ENCODE results near the gene TP53TG5. TPM values are rescaled to one million over a fixed set of nuclear protein-coding genes. Genes with fewer than 3 reads are reported as not detected.

Gene TP53TG5
- total RNA-seq, 1 experiment from 2014 or later, result 0.85 TPM

DNA sequence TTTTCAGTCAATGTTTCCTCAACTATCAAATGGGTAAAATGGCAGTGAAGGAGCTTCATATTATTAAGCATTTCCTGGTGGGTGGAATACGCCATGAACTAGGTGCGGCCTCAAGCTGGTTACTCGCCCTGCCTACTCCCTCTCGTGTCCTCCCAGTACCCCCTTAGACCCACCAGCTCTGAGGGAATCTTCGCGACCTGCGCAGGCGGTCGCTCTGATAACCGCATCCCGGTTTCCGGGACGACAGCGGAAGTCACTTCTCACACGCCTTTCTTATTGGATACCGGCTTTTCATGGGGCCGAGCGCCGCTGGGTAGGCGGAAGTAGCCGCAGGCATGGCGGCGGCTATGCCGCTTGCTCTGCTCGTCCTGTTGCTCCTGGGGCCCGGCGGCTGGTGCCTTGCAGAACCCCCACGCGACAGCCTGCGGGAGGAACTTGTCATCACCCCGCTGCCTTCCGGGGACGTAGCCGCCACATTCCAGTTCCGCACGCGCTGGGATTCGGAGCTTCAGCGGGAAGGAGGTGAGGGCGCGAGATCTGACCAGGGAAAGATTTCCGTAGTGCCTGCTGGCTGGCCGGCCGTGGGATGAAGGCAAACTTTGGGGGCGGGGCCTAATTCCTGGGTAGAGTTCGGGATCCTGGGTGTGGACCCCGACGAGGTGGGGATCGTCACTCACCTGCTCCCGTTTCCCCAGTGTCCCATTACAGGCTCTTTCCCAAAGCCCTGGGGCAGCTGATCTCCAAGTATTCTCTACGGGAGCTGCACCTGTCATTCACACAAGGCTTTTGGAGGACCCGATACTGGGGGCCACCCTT is 37.9 kb upstream of the TP53TG5 start, which contains the start of gene PIGT (continued):
- TF ChIP-seq, protein P1, sequence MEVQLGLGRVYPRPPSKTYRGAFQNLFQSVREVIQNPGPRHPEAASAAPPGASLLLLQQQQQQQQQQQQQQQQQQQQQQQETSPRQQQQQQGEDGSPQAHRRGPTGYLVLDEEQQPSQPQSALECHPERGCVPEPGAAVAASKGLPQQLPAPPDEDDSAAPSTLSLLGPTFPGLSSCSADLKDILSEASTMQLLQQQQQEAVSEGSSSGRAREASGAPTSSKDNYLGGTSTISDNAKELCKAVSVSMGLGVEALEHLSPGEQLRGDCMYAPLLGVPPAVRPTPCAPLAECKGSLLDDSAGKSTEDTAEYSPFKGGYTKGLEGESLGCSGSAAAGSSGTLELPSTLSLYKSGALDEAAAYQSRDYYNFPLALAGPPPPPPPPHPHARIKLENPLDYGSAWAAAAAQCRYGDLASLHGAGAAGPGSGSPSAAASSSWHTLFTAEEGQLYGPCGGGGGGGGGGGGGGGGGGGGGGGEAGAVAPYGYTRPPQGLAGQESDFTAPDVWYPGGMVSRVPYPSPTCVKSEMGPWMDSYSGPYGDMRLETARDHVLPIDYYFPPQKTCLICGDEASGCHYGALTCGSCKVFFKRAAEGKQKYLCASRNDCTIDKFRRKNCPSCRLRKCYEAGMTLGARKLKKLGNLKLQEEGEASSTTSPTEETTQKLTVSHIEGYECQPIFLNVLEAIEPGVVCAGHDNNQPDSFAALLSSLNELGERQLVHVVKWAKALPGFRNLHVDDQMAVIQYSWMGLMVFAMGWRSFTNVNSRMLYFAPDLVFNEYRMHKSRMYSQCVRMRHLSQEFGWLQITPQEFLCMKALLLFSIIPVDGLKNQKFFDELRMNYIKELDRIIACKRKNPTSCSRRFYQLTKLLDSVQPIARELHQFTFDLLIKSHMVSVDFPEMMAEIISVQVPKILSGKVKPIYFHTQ (CRISPR knock-in tag; IDR thresholded peaks at IDR 0.05), result no peak
- TF ChIP-seq, protein P2, sequence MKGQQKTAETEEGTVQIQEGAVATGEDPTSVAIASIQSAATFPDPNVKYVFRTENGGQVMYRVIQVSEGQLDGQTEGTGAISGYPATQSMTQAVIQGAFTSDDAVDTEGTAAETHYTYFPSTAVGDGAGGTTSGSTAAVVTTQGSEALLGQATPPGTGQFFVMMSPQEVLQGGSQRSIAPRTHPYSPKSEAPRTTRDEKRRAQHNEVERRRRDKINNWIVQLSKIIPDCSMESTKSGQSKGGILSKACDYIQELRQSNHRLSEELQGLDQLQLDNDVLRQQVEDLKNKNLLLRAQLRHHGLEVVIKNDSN (CRISPR knock-in tag; IDR thresholded peaks at IDR 0.05), result peak; percentile 58; the same call in 1 of the 2 replicates
- TF ChIP-seq TEAD1 (CRISPR knock-in tag; IDR thresholded peaks at IDR 0.05) (peak; percentile 76), PRRX2 (CRISPR knock-in tag; IDR thresholded peaks at IDR 0.05) (no peak), NFE2L1 (CRISPR knock-in tag; IDR thresholded peaks at IDR 0.05) (peak; percentile 57; the same call in 1 of the 2 replicates), EMX1 (CRISPR knock-in tag; IDR thresholded peaks at IDR 0.05) (no peak), RELA (CRISPR knock-in tag; IDR thresholded peaks at IDR 0.05; ENCODE audit: borderline replicate concordance) (no peak)
- TF ChIP-seq, protein P3, sequence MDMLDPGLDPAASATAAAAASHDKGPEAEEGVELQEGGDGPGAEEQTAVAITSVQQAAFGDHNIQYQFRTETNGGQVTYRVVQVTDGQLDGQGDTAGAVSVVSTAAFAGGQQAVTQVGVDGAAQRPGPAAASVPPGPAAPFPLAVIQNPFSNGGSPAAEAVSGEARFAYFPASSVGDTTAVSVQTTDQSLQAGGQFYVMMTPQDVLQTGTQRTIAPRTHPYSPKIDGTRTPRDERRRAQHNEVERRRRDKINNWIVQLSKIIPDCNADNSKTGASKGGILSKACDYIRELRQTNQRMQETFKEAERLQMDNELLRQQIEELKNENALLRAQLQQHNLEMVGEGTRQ (CRISPR knock-in tag; IDR thresholded peaks at IDR 0.05), result 0 out of 2 replicates have a peak, but pooled peaks have one; percentile 34
- TF ChIP-seq, protein P4, sequence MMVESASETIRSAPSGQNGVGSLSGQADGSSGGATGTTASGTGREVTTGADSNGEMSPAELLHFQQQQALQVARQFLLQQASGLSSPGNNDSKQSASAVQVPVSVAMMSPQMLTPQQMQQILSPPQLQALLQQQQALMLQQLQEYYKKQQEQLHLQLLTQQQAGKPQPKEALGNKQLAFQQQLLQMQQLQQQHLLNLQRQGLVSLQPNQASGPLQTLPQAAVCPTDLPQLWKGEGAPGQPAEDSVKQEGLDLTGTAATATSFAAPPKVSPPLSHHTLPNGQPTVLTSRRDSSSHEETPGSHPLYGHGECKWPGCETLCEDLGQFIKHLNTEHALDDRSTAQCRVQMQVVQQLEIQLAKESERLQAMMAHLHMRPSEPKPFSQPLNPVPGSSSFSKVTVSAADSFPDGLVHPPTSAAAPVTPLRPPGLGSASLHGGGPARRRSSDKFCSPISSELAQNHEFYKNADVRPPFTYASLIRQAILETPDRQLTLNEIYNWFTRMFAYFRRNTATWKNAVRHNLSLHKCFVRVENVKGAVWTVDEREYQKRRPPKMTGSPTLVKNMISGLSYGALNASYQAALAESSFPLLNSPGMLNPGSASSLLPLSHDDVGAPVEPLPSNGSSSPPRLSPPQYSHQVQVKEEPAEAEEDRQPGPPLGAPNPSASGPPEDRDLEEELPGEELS (CRISPR knock-in tag; IDR thresholded peaks at IDR 0.05), result peak; percentile 44; the same call in 1 of the 2 replicates

DNA sequence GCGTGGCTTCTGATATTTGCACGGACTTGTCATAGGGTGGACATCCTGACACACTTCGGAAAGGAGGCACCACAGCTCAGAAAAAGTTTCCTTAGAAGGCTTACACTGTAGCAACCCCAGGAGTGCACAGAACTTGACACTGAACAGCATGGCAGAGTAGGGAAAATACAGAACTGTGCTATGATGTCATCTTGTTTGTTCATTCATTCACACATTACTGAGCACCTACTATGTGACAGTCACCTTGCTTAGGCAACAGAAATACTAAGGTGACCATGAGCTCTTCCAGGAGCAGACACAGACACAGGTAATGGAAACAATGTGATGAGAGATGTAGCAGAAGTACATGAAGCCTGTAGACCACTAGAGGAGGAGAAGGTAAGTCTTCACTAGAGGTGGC is 35.4 kb upstream of the TP53TG5 start:
- Mint-ChIP-seq H3K4me1 (peaks cover 10% of the 10 kb centered on the region), H3K4me3 (no peak overlapping the region), H3K9me3 (no peaks in the 10 kb centered on the region), H3K27me3 (ENCODE audit: low read depth) (no peaks in the 10 kb centered on the region), H3K27ac (no peak overlapping the region), H3K36me3 (peaks cover 12% of the 10 kb centered on the region)
- ChIA-PET POLR2A (no interaction called here), CTCF (interaction anchor here (0.9 to 1.4 kb wide), 4 partner anchors 23 to 358 kb away, joined by 3 to 7 read pairs (median 4); partner anchors contain the start of gene SYS1)
- TF ChIP-seq, protein P2 (CRISPR knock-in tag; IDR thresholded peaks at IDR 0.05), result no peak
- no peak for TF ChIP-seq FOXJ3 (CRISPR knock-in tag; IDR thresholded peaks at IDR 0.05; ENCODE audit: borderline replicate concordance)
- no peak for TF ChIP-seq NFYB (CRISPR knock-in tag; conservative IDR thresholded peaks at IDR 0.05; ENCODE audit: low read depth)
- TF ChIP-seq GABPB1 (CRISPR knock-in tag; IDR thresholded peaks at IDR 0.05), result no peak
- TF ChIP-seq SOX15 (CRISPR knock-in tag; IDR thresholded peaks at IDR 0.05), result no peak
- DNase-seq (ENCODE audit: low spot score) (no peak), ATAC-seq (no peak)

DNA sequence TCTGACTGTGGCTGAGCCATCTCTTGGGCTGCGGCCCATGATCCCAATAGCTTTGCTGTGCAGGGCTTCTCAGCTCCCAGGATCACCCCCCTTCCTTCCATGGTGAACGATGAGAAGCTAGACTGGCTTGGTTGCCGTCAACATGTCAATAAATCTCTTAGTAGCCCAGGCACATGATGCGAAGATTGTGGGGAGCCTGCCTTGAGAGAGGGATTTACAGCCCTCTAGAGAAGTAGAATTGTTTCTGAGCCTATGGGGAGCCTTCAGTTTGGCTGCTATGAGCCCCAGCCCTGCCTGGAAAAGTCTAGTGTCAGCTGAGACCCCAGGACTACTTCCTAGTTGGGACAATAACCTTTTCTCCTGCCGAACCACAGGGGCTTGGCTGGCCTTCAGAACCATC is 34.5 kb upstream of the TP53TG5 start:
- ATAC-seq (no peak), DNase-seq (ENCODE audit: low spot score) (no peak)
- H3K36me3 Mint-ChIP-seq, result peaks cover 10% of the 10 kb centered on the region
- CTCF ChIA-PET, result interaction anchor here (0.7 to 2.4 kb wide), 7 partner anchors 23 to 358 kb away, joined by 3 to 13 read pairs (median 4); partner anchors contain the start of gene SYS1
- H3K4me1 Mint-ChIP-seq, result peaks cover 15% of the 10 kb centered on the region
- TF ChIP-seq, protein P2 (CRISPR knock-in tag; IDR thresholded peaks at IDR 0.05), result no peak
- TF ChIP-seq, protein P5, sequence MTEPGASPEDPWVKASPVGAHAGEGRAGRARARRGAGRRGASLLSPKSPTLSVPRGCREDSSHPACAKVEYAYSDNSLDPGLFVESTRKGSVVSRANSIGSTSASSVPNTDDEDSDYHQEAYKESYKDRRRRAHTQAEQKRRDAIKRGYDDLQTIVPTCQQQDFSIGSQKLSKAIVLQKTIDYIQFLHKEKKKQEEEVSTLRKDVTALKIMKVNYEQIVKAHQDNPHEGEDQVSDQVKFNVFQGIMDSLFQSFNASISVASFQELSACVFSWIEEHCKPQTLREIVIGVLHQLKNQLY (CRISPR knock-in tag; IDR thresholded peaks at IDR 0.05), result no peak
- TF ChIP-seq PRRX2 (CRISPR knock-in tag; IDR thresholded peaks at IDR 0.05), result no peak
- TF ChIP-seq NFE2L1 (CRISPR knock-in tag; IDR thresholded peaks at IDR 0.05), result no peak
- TF ChIP-seq, protein P6, sequence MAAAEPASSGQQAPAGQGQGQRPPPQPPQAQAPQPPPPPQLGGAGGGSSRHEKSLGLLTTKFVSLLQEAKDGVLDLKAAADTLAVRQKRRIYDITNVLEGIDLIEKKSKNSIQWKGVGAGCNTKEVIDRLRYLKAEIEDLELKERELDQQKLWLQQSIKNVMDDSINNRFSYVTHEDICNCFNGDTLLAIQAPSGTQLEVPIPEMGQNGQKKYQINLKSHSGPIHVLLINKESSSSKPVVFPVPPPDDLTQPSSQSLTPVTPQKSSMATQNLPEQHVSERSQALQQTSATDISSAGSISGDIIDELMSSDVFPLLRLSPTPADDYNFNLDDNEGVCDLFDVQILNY (CRISPR knock-in tag; IDR thresholded peaks at IDR 0.05), result no peak
- TF ChIP-seq GRHL2 (CRISPR knock-in tag; IDR thresholded peaks at IDR 0.05; ENCODE audit: insufficient replicate concordance, severe bottlenecking), result no peak
- no peak for TF ChIP-seq GABPB1 (CRISPR knock-in tag; IDR thresholded peaks at IDR 0.05)
- TF ChIP-seq ZNF317 (CRISPR knock-in tag; IDR thresholded peaks at IDR 0.05; ENCODE audit: borderline replicate concordance, low read depth), result no peak
- no peaks in the 10 kb centered on the region for H3K9me3 Mint-ChIP-seq
- no peaks in the 10 kb centered on the region for H3K27me3 Mint-ChIP-seq (ENCODE audit: low read depth)
- H3K4me3 Mint-ChIP-seq, result no peak overlapping the region
- POLR2A ChIA-PET, result no interaction called here
- H3K27ac Mint-ChIP-seq, result no peak overlapping the region
